Brain microvascular endothelial cell (primary cell): ENCODE results near the gene PTPRD.

Source experiments
- DNase-seq: peaks from one replicate; pipeline ENCODE4 v3.0.0-alpha.2; 2020
- H3K27ac ChIP-seq: fragments of 250-450 bp; sonication (Bioruptor Pico); 2 replicates; pipeline ENCODE4 v1.5.1; 2020; ENCODE audit warnings: mild to moderate bottlenecking, moderate library complexity
- H3K27me3 ChIP-seq: fragments of 250-450 bp; sonication (Bioruptor Pico); replicated peaks from 2 replicates; pipeline ENCODE4 v1.5.1; 2020; ENCODE audit warnings: mild to moderate bottlenecking
- H3K36me3 ChIP-seq: fragments of 250-450 bp; sonication (Bioruptor Pico); replicated peaks from 2 replicates; pipeline ENCODE4 v1.5.1; 2020; ENCODE audit warnings: mild to moderate bottlenecking
- H3K4me3 ChIP-seq: 2 replicates; pipeline ENCODE4 v1.5.1; 2011; ENCODE audit warnings: low read depth, mild to moderate bottlenecking, control low read depth, low read length, moderate library complexity
- in situ Hi-C: cut with HindIII; loops from 2 replicates; pipeline ENCODE4 v1.10.0; 2017; ENCODE audit warnings: low sequenced_read_pairs, low pct_ligation_motif_present
- TF ChIP-seq, protein P1 (sequence below): IDR thresholded peaks from 2 replicates; pipeline ENCODE4 v1.5.1; 2011; ENCODE audit warnings: low read depth, mild to moderate bottlenecking, moderate library complexity, low read length, control low read depth, inconsistent platforms; ENCODE audit errors: missing control alignments

PTPRD gene

DNA sequence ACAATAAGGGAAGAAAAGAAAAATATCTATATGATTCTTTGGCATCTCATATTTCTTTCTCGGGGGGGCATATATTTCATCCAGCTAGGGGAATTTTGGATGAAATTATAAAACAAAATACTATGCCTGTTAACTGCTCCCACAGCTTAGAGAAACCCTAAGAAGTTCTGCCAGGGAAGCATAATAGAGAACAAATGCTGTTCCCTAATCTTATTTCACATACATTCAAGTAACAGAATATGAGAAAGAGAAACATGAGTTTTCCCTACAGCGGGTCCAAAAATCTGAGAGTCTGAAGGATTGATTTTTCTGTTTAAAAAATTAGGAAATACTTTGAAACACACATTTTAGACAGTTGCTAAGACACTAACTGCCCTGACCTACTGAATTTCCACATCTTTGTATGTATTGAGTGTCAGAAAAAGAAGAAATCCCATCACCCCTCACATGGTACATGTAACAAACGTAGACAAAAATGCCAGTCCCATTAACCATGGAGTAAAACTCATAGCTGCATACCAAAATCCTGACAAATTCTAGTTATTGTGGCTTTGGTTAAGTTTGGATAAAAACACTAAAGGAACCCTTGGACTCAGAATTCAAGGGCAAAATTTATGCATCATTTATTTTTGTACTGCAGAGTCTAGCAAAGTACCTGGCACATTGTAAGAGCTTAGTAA, 2193.1 kb downstream of the PTPRD start:
- DNase-seq = no peak
- TF ChIP-seq, protein P1, sequence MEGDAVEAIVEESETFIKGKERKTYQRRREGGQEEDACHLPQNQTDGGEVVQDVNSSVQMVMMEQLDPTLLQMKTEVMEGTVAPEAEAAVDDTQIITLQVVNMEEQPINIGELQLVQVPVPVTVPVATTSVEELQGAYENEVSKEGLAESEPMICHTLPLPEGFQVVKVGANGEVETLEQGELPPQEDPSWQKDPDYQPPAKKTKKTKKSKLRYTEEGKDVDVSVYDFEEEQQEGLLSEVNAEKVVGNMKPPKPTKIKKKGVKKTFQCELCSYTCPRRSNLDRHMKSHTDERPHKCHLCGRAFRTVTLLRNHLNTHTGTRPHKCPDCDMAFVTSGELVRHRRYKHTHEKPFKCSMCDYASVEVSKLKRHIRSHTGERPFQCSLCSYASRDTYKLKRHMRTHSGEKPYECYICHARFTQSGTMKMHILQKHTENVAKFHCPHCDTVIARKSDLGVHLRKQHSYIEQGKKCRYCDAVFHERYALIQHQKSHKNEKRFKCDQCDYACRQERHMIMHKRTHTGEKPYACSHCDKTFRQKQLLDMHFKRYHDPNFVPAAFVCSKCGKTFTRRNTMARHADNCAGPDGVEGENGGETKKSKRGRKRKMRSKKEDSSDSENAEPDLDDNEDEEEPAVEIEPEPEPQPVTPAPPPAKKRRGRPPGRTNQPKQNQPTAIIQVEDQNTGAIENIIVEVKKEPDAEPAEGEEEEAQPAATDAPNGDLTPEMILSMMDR = no peak
- Histone ChIP-seq H3K4me3 (no peak overlapping the region), H3K36me3 (no peaks in the 10 kb centered on the region), H3K27me3 (no peaks in the 10 kb centered on the region), H3K27ac (no peak overlapping the region)
- in situ Hi-C loops = no loop called here

DNA sequence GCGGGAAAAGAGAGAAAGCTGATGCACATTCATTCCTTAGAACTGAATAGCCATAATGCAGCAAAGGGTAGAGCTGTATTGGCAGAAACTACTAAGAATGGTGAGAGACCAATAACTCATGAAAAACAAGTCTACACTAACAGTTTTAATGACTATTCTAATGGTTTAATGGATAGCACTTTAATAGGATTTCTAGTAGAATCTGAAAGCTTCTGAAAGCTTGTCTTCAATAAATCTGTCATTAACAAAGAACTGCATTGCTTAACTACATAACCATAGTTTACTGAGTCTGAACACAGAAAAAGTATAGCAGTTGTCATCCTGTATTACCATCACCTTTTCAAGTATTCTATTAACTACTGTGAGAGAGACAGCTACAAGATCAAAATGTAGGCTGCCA, 2195.5 kb downstream of the PTPRD start:
- H3K27ac ChIP-seq = no peak overlapping the region
- TF ChIP-seq, protein P1 = no peak
- H3K36me3 ChIP-seq = no peaks in the 10 kb centered on the region
- no peaks in the 10 kb centered on the region for H3K27me3 ChIP-seq
- no peak overlapping the region for H3K4me3 ChIP-seq
- in situ Hi-C loops = no loop called here
- no peak for DNase-seq

DNA sequence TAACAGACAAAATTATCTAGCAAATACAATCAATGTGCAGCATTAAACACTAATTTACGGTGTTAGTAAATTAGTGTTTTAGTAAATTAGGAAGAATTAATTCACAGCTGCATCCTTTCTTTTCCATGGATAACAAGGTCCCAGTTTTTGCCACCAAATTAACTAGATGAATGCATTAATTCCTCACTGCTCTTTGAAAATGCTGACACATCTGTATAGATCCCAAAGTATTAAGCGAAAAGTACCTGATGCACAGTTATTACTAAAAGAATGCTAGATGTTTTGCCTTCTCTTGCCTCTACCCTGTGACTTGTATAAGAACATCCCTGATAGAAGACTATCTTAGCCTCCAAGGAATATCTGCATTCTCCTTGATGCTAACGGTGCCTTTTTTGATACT, 2200.5 kb downstream of the PTPRD start:
- Histone ChIP-seq H3K27me3 (no peaks in the 10 kb centered on the region), H3K27ac (no peak overlapping the region), H3K36me3 (no peaks in the 10 kb centered on the region), H3K4me3 (no peak overlapping the region)
- DNase-seq = no peak
- in situ Hi-C loops = no loop called here
- TF ChIP-seq, protein P1 = no peak

DNA sequence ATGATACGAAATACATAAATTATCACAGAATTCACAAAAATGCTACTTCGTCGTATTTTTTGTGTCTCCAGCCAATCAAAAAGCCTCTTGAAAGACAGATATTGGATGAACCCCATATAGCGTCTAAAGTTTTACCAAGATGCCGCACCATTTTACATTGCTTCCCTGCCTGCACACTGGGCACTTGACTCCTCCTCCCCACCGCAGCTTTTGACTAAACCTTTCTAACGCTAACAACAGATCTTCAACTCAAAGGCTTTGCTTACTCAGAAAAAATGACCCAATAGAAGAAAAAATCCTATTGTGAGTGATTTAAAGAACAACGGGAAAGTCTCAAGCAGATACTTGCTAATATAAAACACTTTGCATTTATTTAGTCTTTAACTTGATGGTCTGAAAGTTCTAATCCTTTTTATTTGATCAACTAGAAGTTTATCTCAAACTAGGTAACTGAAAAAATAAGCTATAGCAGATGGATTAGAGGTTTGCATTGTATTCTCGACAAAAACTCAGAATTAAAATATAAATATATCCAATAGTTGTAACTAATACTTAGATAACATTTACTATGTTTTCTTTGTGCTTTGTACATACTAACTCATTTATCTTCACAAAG, 2204.1 kb downstream of the PTPRD start:
- H3K36me3 ChIP-seq = no peaks in the 10 kb centered on the region
- TF ChIP-seq, protein P1 = no peak
- no peak for DNase-seq
- H3K27me3 ChIP-seq = no peaks in the 10 kb centered on the region
- no peak overlapping the region for H3K27ac ChIP-seq
- H3K4me3 ChIP-seq = no peak overlapping the region
- in situ Hi-C loops = no loop called here

DNA sequence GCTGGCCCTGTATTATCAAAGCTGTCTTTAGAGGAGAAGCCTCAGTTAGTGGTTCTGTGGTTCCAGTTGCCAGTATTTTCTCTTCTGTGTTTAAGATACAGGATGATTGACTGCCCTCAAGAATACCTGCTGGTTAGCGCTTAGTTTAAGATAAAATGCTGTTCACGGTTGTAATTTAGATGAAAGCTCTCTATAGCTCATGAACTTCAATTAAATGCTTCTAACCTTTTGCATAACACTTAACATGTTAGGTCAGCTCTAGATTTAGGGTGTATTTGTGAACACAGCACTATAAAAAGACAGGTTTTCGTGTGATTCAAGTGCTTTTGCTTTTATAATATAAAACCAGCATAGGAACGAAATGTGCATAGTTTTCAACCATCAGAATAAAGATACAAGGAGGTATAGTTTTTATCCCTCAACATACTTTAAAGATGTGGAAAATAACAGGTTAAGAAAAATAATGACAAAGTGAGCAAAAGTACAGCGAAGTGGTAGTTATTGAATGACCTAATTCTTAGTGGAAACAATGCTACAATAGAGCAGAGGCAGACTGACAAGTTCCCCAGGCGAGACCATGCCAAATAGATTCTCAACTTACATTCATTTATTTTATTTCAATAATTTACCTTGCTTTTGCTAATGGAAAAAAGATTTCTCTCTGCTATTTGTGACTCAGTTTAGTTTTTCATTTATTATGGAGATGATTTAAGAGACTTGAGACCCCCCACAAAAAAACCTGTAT, 2210.7 kb downstream of the PTPRD start:
- Histone ChIP-seq H3K4me3 (no peak overlapping the region), H3K27ac (no peak overlapping the region), H3K36me3 (no peaks in the 10 kb centered on the region), H3K27me3 (no peaks in the 10 kb centered on the region)
- DNase-seq = no peak
- TF ChIP-seq, protein P1 = no peak
- in situ Hi-C loops = no loop called here
